Non-pigmented ciliary epithelial cell (primary cell): ENCODE measurements around the gene MAG.
"Not testable (repeated sequence)": the region's sequence is repeated elsewhere in the genome, so short reads cannot be mapped to it uniquely, and the experiment has no call there.

Source experiments
- DNase-seq: peaks from one replicate; pipeline ENCODE4 v3.0.0-alpha.2; 2010; ENCODE audit warnings: low read depth

The MAG gene

DNA sequence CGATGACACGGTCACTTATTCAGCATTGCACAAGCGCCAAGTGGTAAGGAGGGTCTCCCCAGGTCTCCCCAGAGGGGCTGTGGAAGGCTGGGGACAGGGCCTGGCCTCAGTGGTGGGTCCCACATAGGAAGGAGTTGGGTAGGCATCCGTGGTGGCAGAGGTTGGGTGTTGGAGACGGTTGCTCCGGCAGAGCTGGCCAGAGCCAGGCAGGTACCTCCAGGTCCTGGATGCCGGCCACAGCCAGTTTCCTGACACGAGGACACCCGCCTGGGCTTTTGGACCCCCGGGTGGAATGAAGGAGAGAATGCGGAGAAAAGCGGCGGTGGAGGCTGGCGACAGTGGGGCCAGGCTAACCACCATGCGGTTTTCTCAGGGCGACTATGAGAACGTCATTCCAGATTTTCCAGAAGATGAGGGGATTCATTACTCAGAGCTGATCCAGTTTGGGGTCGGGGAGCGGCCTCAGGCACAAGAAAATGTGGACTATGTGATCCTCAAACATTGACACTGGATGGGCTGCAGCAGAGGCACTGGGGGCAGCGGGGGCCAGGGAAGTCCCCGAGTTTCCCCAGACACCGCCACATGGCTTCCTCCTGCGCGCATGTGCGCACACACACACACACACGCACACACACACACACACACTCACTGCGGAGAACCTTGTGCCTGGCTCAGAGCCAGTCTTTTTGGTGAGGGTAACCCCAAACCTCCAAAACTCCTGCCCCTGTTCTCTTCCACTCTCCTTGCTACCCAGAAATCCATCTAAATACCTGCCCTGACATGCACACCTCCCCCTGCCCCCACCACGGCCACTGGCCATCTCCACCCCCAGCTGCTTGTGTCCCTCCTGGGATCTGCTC lies 54.5 kb downstream of the MAG start:
- no peak for DNase-seq

- no peak for DNase-seq
Observed at GRCh38 chr19:35347171-35347929, 55.4 kb downstream of the MAG start, which contains the start of gene FFAR1. FFAR1 (plus strand) TSS chr19:35347902; CDS start chr19:35351552, 3,650 bp downstream.

GRCh38 chr19:35347930-35348298 lies 56.0 kb downstream of the MAG start:
- no peak for DNase-seq

DNA sequence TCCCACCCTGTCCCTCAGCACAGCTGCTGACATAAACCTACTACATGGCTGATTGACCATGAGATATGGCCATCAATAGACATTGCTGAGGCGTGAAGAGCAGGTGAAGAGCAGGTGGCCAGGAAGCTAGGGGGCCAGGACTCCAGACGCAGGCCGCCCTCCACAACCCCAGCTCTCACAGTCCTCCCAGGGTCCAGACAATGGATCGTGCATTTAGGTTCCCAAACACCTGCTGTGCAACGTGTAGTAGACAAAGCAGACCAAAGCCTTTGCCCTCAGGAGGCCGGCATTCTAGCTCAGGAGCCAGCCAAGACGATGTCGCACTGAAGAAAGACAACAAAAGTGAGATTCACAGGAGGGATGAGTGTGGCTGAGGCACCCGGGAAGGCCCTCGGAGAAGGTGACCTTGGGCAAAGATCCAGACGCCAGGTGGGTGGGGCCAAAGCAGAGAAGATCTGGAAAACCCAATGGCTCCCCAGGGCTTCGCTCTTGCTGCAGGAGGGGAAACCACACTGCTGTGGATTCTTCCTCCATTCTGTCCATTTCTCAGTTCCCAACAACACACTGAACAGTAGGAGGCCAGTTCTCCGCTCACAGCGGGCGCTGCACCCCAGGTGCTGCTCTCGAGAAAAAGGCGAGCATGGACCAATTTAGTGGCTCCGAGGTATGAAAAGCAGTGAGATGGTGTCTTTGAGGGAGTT lies 57.1 kb downstream of the MAG start:
- DNase-seq, result no peak

DNA sequence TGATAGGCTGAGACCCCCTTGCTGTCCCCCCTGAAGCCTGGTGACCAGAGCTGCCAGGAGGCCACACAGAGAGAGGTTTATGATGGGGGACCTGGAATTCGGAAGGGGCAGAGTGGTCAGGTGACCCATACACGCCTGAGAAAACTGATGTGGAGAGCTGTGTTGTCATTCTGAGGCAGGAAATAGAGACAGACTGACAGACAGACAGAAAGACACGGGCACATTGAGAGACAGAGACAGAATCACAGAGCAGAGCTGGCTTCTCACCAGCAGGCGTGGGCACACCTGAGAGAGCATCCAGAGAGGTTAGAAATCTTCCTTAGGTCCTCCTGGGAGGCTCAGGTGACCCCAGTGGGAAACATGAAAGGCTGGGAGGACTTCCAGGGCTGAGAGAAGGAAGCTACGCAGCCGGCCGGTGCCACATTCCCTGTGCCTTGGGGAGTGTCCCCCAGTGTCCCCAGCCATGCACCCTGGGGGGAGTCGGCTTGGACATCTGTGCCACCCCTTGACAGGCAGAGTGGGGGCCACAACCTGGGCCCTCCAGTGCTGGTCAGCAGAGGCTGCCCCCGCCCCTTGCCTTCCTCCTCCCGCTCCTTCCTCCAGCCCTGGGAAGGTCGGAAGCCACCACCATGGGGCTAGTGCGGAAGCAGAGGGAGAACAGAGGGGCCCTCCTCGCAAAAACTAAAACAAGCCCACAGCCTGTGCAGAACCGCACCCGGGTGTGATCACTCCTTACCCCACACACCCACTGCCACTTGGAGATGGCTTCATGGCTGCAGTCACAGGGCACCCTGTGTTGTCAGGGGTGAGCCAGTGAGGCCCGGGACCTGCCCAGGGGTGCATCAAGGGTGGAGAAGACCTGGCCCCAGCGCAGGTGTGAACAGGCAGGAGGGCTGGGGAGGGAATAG lies 57.9 kb downstream of the MAG start:
- no peak for DNase-seq

GRCh38 chr19:35350591-35350990 lies 58.6 kb downstream of the MAG start:
- no peak for DNase-seq

GRCh38 chr19:35351411-35352176 lies 59.6 kb downstream of the MAG start:
- DNase-seq, result no peak

- DNase-seq, result no peak
Observed at GRCh38 chr19:35352177-35352447, 60.2 kb downstream of the MAG start.

GRCh38 chr19:35352448-35353304 lies 60.7 kb downstream of the MAG start:
- peak; percentile 20 for DNase-seq

DNA sequence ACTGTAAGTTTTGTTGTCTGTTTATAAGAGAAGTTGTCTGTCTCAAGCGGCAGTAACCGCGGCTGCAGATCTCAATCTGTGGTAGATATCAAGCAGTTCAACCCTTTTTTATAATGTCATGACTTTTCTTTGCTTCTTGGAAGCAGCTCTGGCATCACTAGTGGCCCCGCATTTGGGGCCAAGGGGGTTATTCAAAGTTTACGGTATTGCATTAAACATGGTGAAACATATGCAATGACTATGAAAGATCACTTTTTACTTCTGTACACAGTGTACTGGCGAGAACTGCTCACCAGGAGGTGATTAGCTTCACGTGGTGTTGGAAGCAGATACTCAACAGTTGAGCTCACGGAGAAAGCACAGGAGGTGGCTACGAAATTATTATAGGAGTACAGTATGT lies 61.7 kb downstream of the MAG start:
- no peak for DNase-seq

GRCh38 chr19:35354898-35355297 lies 62.9 kb downstream of the MAG start:
- no peak for DNase-seq

- DNase-seq, result no peak
Observed at GRCh38 chr19:35355791-35356460, 64.0 kb downstream of the MAG start.

DNA sequence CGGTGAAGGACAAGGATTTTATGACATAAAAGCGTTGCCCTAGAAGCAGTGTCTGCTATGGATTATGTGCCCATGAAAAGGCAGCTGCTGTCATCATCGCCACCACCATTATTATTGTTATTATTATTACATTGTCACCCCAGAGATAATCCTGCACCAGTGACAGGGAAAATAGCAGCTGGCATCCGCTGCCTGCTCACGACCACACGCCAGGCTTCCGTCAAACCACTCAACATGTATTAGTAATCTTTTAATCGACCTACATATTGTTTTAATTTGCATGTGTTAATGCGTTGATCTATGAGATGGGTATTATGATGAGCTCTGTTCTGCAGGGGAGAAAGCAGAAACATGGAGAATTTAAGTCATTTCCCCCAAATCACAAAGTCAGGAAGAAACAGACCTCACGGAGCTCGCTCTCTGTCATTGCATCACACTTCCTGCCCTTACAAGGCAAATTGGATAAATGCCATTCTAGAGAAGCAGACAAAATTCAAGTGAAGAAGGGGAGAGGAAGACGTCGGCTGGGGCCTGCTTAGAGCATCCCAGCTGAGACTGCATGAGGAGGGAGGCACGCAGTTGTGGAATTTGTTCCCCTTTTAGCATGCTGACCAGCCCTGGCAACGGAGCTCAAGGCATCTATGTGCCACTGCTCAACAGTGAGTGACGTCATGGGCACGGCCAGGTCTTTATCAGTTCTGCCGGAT lies 66.1 kb downstream of the MAG start, which contains the start of gene FFAR3:
Gene FFAR3, plus strand, starts transcription at position 594 of the 707 bp plus-strand sequence. CDS start 431 bp downstream, outside the sequence.
- no peak for DNase-seq

GRCh38 chr19:35358834-35359233 lies 66.9 kb downstream of the MAG start:
- not testable (repeated sequence) for DNase-seq

- DNase-seq, result not testable (repeated sequence)
Observed at GRCh38 chr19:35359395-35359794, 67.4 kb downstream of the MAG start.

DNA sequence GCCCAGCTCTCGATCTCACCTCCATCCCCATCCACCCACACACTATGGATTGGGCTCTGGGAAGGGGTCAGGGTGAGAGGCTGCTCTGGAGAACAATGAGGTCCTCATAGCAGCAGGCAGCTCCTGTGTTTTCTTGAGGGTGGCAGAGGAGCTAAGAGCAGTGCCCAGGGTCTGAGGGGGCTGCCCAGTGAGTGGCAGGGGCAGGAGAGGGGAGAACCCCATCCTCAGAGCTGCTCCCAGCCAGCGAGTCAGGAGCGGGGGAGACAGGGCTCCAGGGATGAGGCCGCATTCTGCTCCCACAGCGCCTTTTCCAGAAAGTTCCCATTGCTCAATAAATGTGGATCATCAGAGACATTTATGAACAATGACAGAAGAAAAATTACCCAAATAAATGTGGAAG lies 68.1 kb downstream of the MAG start:
- not testable (repeated sequence) for DNase-seq

GRCh38 chr19:35360880-35361420 lies 69.0 kb downstream of the MAG start:
- no peak for DNase-seq

DNA sequence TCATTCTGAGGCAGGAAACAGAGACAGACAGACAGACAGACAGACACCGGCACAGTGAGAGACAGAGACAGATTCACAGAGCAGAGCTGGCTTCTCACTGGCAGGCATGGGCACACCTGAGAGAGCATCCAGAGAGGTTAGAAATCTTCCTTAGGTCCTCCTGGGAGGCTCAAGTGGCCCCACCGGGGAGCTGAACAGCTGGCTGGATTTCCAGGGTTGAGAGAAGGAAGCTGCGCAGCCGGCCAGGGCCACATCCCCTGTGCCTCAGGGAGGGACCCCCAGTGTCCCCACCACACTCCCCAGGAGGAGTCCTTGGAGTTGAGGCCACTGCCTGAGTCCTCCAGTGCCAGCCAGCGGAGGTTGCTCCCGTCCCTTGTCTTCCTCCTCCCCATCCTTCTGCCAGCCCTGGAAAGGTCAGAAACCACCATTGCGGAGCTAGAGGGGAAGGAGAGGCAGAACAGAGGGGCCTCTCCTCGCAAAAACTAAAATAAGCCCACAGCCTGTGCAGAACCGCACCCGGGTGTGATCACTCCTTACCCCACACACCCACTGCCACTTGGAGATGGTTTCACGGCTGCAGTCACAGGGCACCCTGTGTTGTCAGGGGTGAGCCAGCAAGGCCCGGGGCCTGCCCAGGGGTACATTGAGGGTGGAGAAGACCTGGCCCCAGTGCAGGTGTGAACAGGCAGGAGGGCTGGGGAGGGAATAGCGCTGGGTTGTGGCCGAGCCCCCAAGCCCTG lies 70.5 kb downstream of the MAG start:
- DNase-seq, result no peak
